Body of pancreas (tissue), 4 donors: Measurements from ENCODE around the gene SNRNP48. TPM values are rescaled to one million over a fixed set of nuclear protein-coding genes. Genes with fewer than 3 reads are reported as not detected.

ENCODE experiments used
- ATAC-seq: fragments of 150-250 bp; one replicate; pipeline ENCODE4 v1.9.1; 2016
- DNase-seq, 4 donors: peaks; one replicate each; pipeline ENCODE4 v3.0.0-alpha.2; 2019
- H3K27ac ChIP-seq, 4 donors: fragments of 200-600 bp; sonication (generic); 1 replicate in 3 of 4; 2 replicates in 1 of 4; pipeline versions ENCODE4 v1.5.1 to v1.6.1; 2016 to 2019; ENCODE audit warnings: mild to moderate bottlenecking in 1 of 4, mixed read lengths in 1 of 4, moderate library complexity in 1 of 4
- H3K27me3 ChIP-seq, 2 donors: fragments of 200-600 bp; sonication (generic); one replicate each; pipeline ENCODE4 v1.6.0; 2016; ENCODE audit warnings: mild to moderate bottlenecking in 1 of 2
- H3K36me3 ChIP-seq, 2 donors: fragments of 200-600 bp; sonication (generic); replicated peaks in 1 of 2; 2 replicates each; pipeline ENCODE4 v1.5.1; 2016; ENCODE audit warnings: low read depth in 2 of 2; ENCODE audit not compliant: insufficient read depth in 1 of 2
- H3K4me1 ChIP-seq: fragments of 200-600 bp; sonication (generic); one replicate; pipeline ENCODE4 v1.6.0; 2016
- H3K4me3 ChIP-seq, 2 donors: fragments of 200-600 bp; sonication (generic); 1 replicate in 1 of 2; 2 replicates in 1 of 2; pipeline ENCODE4 v1.5.1; 2016 to 2019
- H3K9me3 ChIP-seq, 3 donors: fragments of 200-600 bp; sonication (generic); 1 replicate in 2 of 3; 2 replicates in 1 of 3; pipeline ENCODE4 v1.5.1; 2016
- POLR2A ChIP-seq, 3 donors: fragments of 450-650 bp; IDR thresholded peaks; one replicate each; pipeline ENCODE4 v1.6.1; 2016; ENCODE audit warnings: antibody characterized with exemption in 3 of 3, mild to moderate bottlenecking in 2 of 3
- WGBS, 2 donors: methylation state at CpG; one replicate each; pipeline ENCODE4 v1.1.5; 2017; 5-methylcytosine and 5-hydroxymethylcytosine counted together
- intact Hi-C: fragments of 100-400 bp; cut with DNase I; formaldehyde crosslinking; loops from one replicate; pipeline ENCODE4 v1.15.1; 2023
- total RNA-seq, 2 donors: library from RNA; depleted of rRNA; stranded (reverse); fragments of >200 nt; gene quantifications; one replicate each; pipeline ENCODE4 v1.1.0, GENCODE V29; 2016
- TF ChIP-seq, protein P1 (sequence below), 7 experiments: fragments of 450-650 bp in 4 of 7; fragments of 200-600 bp in 3 of 7; sonication (generic) in 3 of 7; IDR thresholded peaks; one replicate each; pipeline ENCODE4 v1.5.1; 2016 to 2019; ENCODE audit warnings: antibody characterized with exemption in 7 of 7

SNRNP48 gene
- total RNA-seq, 2 donors from 2014 or later = 8.6 to 18.7 TPM

DNA sequence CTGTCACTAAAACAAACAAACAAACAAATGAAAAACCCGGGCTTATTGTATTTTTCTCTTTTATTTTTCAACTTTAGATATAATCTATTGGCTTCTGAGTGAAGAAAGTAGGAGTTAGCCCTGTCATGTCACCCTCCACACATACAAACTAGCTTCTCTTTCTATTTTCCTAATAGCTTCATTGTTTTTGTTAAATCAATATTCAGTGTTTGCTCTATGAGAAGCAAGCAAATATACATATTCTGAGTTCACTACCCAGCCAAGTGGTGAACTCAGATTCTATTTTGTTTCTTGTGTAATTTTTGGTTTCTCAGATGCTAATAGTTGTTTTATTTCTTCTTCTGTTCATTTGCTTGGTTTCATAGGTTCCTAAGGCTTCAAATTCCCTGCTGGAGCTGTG is 66.4 kb downstream of the SNRNP48 start:
- Histone ChIP-seq H3K9me3 (no peaks in the 10 kb centered on the region), H3K27me3 (no peaks in the 10 kb centered on the region), H3K36me3 (no peaks in the 10 kb centered on the region), H3K4me3 (no peak overlapping the region), H3K4me1 (no peaks in the 10 kb centered on the region), H3K27ac (no peak overlapping the region)
- TF ChIP-seq POLR2A (IDR thresholded peaks at IDR 0.05) = no peak
- TF ChIP-seq, protein P1, sequence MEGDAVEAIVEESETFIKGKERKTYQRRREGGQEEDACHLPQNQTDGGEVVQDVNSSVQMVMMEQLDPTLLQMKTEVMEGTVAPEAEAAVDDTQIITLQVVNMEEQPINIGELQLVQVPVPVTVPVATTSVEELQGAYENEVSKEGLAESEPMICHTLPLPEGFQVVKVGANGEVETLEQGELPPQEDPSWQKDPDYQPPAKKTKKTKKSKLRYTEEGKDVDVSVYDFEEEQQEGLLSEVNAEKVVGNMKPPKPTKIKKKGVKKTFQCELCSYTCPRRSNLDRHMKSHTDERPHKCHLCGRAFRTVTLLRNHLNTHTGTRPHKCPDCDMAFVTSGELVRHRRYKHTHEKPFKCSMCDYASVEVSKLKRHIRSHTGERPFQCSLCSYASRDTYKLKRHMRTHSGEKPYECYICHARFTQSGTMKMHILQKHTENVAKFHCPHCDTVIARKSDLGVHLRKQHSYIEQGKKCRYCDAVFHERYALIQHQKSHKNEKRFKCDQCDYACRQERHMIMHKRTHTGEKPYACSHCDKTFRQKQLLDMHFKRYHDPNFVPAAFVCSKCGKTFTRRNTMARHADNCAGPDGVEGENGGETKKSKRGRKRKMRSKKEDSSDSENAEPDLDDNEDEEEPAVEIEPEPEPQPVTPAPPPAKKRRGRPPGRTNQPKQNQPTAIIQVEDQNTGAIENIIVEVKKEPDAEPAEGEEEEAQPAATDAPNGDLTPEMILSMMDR (IDR thresholded peaks at IDR 0.05) = no peak
- WGBS, 2 donors = 3 to 30% methylated on average over 1 of the region's 1 CpG
- intact Hi-C loops = no loop called here
- ATAC-seq (no peak), DNase-seq (no peak)

DNA sequence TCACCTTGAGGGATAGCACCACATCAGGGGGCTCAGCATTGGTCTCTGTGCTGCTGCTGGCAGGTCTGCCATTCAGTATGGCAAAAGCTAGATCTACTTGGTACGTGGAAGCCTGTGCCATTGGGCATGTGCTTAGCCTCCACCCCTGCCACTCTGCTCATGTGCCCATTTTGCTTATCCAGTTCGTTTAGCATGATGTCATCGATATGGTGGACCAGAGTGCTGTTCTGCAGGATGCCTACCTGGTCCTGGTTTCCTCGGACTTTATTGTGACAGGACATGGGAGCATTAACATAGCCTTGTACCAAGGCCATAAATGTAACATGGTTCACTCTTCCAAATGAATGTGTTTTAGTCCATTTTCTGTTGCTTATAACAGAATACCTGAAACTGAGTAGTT is 68.5 kb downstream of the SNRNP48 start:
- TF ChIP-seq POLR2A (IDR thresholded peaks at IDR 0.05) = no peak
- TF ChIP-seq, protein P1 (IDR thresholded peaks at IDR 0.05) = no peak
- Histone ChIP-seq H3K4me3 (no peak overlapping the region), H3K27me3 (no peaks in the 10 kb centered on the region), H3K36me3 (no peaks in the 10 kb centered on the region), H3K27ac (no peak overlapping the region), H3K4me1 (no peaks in the 10 kb centered on the region), H3K9me3 (no peaks in the 10 kb centered on the region)
- 92 to 93% methylated on average over 4 of the region's 4 CpGs for WGBS, 2 donors
- no peak for DNase-seq
- intact Hi-C loops = no loop called here
- no peak for ATAC-seq

DNA sequence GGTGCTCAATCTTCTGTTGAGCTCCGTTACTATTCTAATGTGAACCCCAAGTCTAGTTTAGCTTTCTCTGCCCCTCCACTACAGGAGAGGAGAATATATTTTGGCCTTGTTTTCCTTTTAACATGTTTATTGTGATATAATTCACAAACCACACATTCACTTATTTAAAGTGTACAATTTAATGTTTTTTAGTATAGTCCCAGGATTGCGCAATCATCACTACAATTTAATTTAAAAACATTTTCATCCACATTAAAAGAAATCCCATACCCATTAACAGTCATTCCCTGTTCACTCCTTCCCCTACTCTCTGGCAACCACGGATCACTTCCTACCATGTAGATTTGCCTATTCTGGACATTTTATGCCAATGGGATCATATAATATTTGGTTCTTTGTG is 71.4 kb downstream of the SNRNP48 start:
- Histone ChIP-seq H3K9me3 (no peaks in the 10 kb centered on the region), H3K4me3 (no peak overlapping the region), H3K27ac (no peak overlapping the region), H3K27me3 (no peaks in the 10 kb centered on the region), H3K36me3 (no peaks in the 10 kb centered on the region), H3K4me1 (no peaks in the 10 kb centered on the region)
- WGBS, 2 donors = 62 to 83% methylated on average over 3 of the region's 3 CpGs
- intact Hi-C loops = no loop called here
- TF ChIP-seq, protein P1 (IDR thresholded peaks at IDR 0.05) = no peak
- DNase-seq = no peak
- ATAC-seq = no peak

Other genes starting within 250 kb of the SNRNP48 start
- under 1 TPM in 1 of 2 donors, not detected in 1; 0.26 TPM for gene CAGE1, start 200.5 kb upstream of the SNRNP48 start, total RNA-seq
- gene RIOK1, start 200.4 kb upstream of the SNRNP48 start, total RNA-seq = 10 to 100 TPM in 1 of 2 donors, 1 to 10 TPM in 1; 7.9 to 19.2 TPM
- 100 to 1,000 TPM in 1 of 2 donors, 10 to 100 TPM in 1; 85.0 to 127 TPM for gene DSP, start 48.5 kb upstream of the SNRNP48 start, total RNA-seq
- 1 to 10 TPM; 1.6 to 1.8 TPM for gene BMP6, start 135.9 kb downstream of the SNRNP48 start, total RNA-seq